ENCODE data around the gene FAM171A2.
"Not testable (repeated sequence)": the region's sequence is repeated elsewhere in the genome, so short reads cannot be mapped to it uniquely, and the experiment has no call there.

The FAM171A2 gene

GRCh38 chr17:44383861-44384260 is 20.2 kb upstream of the FAM171A2 start:
- no peak for DNase-seq (ENCODE audit: low read depth in 2 of 2)

GRCh38 chr17:44383363-44383762 is 19.7 kb upstream of the FAM171A2 start:
- DNase-seq (ENCODE audit: low read depth in 2 of 2), result no peak

- no peak for DNase-seq (ENCODE audit: low read depth in 2 of 2)
These were observed 19.3 kb upstream of the FAM171A2 start for GRCh38 chr17:44382917-44383316.

DNA sequence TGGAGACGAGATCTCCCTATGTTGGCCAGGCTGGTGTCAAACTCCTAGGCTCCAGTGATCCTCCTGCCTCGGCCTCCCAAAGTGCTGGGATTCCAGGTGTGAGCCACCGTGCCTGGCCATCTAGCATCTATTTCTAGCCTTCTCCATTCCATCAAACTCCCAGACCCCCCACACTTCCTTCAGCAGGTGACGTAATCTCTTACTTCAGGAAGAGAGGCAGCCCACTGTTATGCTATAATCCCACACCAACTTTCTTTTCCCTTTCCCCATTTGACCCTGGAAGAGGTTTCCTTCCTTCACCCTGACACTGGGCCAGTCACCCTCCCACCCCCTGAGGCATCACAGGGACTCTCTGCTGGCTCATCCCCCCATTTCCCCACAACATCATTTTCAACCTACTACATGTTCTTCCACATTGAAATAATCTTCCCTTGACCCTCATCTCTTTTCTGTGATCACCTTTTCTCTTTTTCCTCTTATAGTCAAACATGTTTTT is 18.2 kb upstream of the FAM171A2 start:
- DNase-seq (ENCODE audit: low read depth in 2 of 2), result no peak

- DNase-seq (ENCODE audit: low read depth in 2 of 2), result no peak
These were observed 17.1 kb upstream of the FAM171A2 start for GRCh38 chr17:44380767-44381166.

DNA sequence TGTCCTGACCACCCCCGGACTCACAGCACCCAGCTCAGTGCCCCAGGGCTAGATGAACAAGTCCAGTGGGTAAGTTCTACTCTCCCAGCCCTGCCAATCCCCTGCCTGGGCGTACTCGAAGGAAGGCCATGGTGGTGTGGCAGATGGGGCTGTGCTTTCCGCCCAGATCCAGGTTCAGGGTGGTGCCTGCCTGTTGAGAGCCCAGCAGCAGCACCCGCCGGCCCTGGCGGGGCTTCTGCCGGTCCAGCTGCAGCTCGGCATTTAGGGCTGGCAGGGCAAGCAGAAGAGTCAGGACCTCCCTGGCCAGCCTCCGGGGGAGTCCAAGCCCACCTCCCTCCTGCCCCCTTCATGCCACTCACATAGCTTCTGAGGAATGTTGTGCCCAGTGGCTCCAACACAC is 16.2 kb upstream of the FAM171A2 start:
- no peak for DNase-seq (ENCODE audit: low read depth in 2 of 2)

DNA sequence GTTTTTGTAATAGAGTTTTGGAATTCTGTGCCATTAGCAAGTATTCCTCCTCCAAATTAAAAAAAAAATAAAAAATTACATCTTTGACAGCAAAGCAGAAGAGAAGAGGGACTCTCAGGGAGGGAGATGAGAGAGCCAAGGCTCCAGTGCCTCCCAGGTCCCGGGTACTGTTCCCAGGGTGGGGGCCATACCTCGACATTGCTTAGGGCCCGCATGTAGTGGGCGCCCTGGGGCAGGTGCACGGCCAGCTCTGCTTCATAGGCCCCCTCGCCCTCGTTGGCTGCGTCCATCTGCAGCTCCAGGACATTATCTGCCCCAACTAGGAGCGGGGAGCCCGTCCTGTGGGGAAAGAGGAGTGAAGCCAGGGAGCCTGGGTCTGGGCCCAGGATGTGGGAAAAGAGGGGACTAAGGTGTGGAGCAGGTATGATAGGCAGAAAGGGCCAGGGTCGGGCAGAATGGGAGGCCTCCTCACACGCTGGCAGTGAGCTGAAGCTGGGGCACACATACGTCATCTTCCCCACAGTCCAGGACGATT is 14.6 kb upstream of the FAM171A2 start:
- DNase-seq (ENCODE audit: low read depth in 2 of 2), result no peak

GRCh38 chr17:44376779-44377178 is 13.1 kb upstream of the FAM171A2 start:
- DNase-seq (ENCODE audit: low read depth in 2 of 2), result no peak

- no peak for DNase-seq (ENCODE audit: low read depth in 2 of 2)
These were observed 12.5 kb upstream of the FAM171A2 start for GRCh38 chr17:44376124-44376523.

DNA sequence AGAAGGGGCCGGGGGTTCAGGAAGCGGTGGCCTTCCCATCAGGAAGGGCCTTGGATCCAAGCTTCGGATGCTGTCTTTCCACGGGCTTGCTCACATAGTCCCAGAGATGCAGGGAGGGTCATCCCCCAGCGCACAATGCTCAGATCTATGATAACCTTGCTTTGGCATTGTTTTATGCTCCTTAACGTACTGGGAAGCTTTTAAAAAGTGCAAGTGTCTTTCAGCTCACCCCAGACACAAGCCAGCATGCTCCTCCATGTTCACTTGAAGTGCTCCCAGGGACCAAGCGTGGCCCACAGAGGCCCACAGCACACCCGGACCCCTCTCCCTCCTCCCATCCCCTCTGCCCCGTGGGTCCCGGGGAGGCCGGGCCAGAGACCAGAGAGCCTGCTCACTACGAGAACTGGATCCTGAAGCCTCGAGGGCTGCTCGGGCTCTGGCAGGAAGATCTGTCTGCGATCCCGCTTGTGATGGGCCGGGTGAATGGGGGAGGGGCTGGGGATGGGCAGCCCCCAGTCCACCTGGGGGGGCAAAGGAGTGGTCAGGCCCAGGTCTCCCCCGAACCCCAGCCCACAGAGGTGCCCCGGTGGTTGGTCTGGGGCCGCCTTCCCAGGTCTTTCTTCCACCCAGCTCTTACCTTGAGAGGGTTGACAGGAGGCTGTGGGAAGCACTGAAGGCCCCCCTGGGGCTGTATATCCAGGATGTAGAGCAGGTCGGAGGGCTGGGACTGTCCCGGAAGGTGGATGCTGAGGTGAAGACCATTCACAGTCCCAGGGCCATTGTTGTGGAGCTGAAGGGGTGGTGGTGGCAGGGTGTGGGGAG is 11.8 kb upstream of the FAM171A2 start:
- DNase-seq (ENCODE audit: low read depth in 2 of 2), result no peak

- no peak for DNase-seq (ENCODE audit: low read depth in 2 of 2)
These were observed 10.9 kb upstream of the FAM171A2 start for GRCh38 chr17:44374306-44375195.

DNA sequence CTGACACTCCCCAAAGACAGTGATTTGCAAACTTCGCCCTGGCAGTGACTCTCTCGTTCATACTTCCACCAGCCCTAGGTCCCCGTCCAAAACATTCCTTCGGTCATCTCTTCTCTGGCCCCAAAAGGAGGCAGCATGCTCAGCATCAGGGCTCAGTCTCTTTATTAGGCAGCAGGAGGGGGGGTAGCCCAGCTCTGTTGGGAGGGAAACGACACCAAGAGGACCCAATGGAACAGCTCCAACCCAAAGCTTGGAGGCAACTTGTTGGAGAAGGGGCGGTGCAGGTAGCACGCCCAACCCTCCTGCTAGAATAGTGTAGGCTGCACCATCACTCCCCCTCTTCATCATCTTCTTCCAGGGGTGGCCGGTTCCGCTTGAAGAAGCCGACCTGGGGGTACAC is 8.4 kb upstream of the FAM171A2 start:
- no peak for DNase-seq (ENCODE audit: low read depth in 2 of 2)

DNA sequence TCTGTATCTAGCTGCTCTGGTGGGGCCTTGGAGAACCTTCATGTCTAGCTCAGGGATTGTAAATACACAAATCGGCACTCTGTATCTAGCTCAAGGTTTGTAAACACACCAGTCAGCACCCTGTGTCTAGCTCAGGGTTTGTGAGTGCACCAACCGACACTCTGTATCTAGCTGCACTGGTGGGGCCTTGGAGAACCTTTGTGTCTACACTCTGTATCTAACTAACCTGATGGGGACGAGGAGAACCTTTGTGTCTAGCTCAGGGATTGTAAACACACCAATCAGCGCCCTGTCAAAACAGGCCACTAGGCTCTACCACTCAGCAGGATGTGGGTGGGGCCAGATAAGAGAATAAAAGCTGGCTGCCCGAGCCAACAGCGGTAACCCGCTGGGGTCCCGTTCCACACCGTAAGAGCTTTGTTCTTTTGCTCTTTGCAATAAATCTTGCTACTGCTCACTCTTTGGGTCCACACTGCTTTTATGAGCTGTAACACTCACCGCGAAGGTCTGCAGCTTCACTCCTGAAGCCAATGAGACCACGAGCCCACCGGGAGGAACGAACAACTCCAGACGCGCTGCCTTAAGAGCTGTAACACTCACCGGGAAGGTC is 5.9 kb upstream of the FAM171A2 start:
- not testable (repeated sequence) for DNase-seq (ENCODE audit: low read depth in 2 of 2)

DNA sequence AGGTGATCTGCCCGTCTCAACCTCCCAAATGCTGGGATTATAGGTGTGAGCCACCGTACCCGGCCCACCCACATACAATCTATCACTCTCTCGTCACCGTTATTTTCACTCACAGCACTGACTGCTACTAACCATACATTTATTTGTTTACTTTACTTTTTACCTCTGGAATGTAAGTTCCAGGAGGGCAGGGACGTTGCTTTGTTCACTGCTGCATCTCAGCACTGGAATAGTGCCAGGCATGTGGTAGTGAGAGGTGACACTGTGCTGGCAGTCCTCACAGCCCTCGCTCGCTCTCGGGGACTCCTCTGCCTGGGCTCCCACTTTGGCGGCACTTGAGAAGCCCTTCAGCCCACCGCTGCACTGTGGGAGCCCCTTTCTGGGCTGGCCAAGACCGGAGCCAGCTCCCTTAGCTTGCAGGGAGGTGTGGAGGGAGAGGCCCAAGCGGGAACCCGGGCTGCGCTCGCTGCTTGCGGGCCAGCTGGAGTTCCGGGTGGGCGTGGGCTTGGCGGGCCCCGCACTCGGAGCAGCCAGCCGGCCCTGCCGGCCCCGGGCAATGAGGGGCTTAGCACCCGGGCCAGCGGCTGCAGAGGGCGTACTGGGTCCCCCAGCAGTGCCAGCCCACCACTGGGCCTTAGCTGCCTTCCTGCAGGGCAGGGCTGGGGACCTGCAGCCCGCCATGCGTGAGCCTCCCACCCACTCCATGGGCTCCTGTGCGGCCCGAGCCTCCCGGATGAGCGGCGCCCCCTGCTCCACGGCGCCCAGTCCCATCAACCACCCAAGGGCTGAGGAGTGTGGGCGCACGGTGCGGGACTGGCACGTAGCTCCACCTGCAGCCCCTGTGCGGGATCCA is 5.0 kb upstream of the FAM171A2 start:
- not testable (repeated sequence) for DNase-seq (ENCODE audit: low read depth in 2 of 2)

GRCh38 chr17:44367231-44367979 is 3.8 kb upstream of the FAM171A2 start:
- DNase-seq (ENCODE audit: low read depth in 2 of 2), result no peak

DNA sequence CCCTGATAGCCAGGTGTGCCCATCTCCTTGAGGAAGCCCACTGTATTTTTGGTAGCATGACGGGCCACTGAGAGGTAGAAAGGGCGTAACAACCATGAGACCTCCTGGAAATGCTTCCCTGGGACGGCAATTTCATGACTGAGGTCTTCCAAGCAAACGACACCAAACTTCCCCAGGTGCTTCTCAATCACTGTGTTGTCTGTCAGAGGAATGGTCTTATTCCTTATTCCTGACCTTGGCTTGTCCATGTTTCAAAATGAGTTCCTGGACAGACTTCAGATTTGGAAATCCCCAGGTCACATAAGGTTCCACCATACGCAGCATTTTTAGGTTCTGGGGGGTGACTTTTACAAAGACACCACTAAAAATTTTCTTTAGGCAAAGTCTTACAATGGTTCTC is 1.4 kb upstream of the FAM171A2 start:
- not testable (repeated sequence) for DNase-seq (ENCODE audit: low read depth in 2 of 2)

DNA sequence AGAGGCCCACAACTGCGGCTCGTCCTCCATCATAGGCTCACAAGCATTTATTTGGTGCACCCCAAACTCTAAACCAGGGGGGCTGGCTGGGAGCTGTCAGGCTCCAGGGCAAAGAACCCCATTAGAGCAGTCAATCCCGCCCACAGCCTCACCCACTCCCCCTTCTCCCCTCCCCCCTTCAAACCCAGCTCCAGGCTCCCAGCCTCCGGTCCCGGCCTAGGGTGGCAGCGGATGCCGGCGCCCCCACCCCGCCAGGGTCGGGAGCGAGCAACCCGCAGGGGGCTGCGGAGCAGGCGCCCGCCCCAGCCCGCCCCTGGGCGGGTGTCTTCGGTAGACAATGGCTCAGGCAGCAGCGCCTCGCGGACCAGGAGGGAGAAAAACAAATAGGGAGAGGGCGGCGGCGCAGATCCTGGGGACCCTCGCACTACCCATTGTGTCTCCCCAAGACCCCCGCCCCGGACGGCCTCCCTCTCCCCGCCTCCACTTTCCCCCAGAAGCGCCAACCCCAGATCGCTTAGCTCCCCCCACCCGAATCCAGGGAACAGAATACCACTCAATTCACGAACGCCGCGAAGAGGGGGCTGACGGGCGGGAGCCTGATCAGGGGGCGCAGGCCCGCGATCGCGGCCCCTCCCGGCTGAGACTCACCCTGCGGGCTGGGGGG is 572 bp downstream of the FAM171A2 start:
- DNase-seq (ENCODE audit: low read depth in 2 of 2), result no peak

DNA sequence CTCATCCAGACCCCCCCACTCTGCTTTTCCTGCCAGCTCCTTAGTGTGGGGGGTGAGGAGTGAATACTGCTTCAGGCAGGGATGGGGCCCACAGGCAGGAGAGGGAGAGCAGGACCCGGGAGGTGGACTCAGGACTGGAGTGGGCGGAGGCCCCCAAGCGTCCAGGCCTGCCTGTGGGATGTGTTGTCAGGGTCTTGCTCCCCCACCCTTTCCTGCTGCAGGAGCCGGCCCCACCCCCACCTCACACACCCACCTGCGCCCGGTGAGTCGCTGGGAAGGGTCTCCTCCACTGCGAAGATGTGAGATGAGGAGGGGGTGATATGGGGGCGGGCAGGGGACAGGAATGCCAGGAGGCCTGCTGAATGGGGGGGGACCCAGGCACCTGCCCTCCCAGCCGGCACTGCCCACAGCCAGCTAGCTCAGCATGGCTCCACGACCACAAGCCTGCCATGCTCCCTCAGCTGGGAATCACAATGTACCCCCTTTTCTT is 1.1 kb downstream of the FAM171A2 start:
- DNase-seq (ENCODE audit: low read depth in 2 of 2), result no peak

Data from stimulated activated CD4-positive, alpha-beta T cell treated with anti-CD3 and anti-CD28 coated beads, Interleukin-1b, Interleukin-23, amount 100 ng/mL, for 4 hours (primary cell).